KMS-11 (cell line): ENCODE data around the gene YPEL3.
A peak's percentile ranks its signal among the peaks of the same experiment; 100 is the strongest.

Experiments
- H2AFZ ChIP-seq: fragments of 200-600 bp; sonication (generic); 2 replicates; pipeline ENCODE4 v1.6.1; 2016; ENCODE audit warnings: antibody characterized with exemption, mixed run types, low read depth
- H3K27ac ChIP-seq: fragments of 200-600 bp; sonication (generic); 2 replicates; pipeline ENCODE4 v1.6.1; 2016; ENCODE audit warnings: mild to moderate bottlenecking, mixed run types
- H3K27me3 ChIP-seq: fragments of 200-600 bp; sonication (generic); 2 replicates; pipeline ENCODE4 v1.6.1; 2017; ENCODE audit warnings: mild to moderate bottlenecking, low read depth, mixed run types, moderate library complexity; ENCODE audit not compliant: insufficient read depth
- H3K36me3 ChIP-seq: fragments of 200-600 bp; sonication (generic); 2 replicates; pipeline ENCODE4 v1.6.1; 2017; ENCODE audit warnings: mild to moderate bottlenecking, mixed run types; ENCODE audit not compliant: insufficient read depth
- H3K4me1 ChIP-seq: fragments of 200-600 bp; sonication (generic); 2 replicates; pipeline ENCODE4 v1.6.1; 2016; ENCODE audit warnings: mild to moderate bottlenecking, low read depth, mixed run types; ENCODE audit not compliant: poor library complexity, severe bottlenecking
- H3K4me2 ChIP-seq: fragments of 200-600 bp; sonication (generic); 2 replicates; pipeline ENCODE4 v1.7.0; 2016; ENCODE audit warnings: mild to moderate bottlenecking, mixed run types
- H3K4me3 ChIP-seq: fragments of 200-600 bp; sonication (generic); IDR thresholded peaks from 2 replicates; pipeline ENCODE4 v1.6.1; 2017; ENCODE audit warnings: low read depth, low read length, mixed read lengths; ENCODE audit not compliant: insufficient read depth
- H3K79me2 ChIP-seq: fragments of 200-600 bp; sonication (generic); 2 replicates; pipeline ENCODE4 v1.6.1; 2016; ENCODE audit warnings: low read depth, mixed run types; ENCODE audit not compliant: insufficient read depth
- H3K9ac ChIP-seq: fragments of 200-600 bp; sonication (generic); 2 replicates; pipeline ENCODE4 v1.6.1; 2016; ENCODE audit warnings: mild to moderate bottlenecking, mixed run types
- H4K20me1 ChIP-seq: fragments of 200-600 bp; sonication (generic); 2 replicates; pipeline ENCODE4 v1.6.1; 2016; ENCODE audit warnings: mild to moderate bottlenecking, mixed run types; ENCODE audit not compliant: insufficient read depth
- CTCF ChIP-seq: fragments of 200-600 bp; sonication (generic); conservative IDR thresholded peaks from 2 replicates; pipeline ENCODE4 v1.6.1; 2017; ENCODE audit warnings: low read depth, mild to moderate bottlenecking, antibody characterized with exemption, low read length, moderate library complexity, mixed read lengths

Gene YPEL3

GRCh38 chr16:30143347-30143702 lies 47.3 kb upstream of the YPEL3 start:
- Histone ChIP-seq H3K27me3 (no peaks in the 10 kb centered on the region), H4K20me1 (no peaks in the 10 kb centered on the region), H3K36me3 (no peaks in the 10 kb centered on the region), H3K27ac (no peak overlapping the region), H3K4me1 (no peaks in the 10 kb centered on the region), H3K9ac (no peak overlapping the region), H3K79me2 (no peaks in the 10 kb centered on the region), H3K4me2 (no peak overlapping the region), H3K4me3 (no peak overlapping the region), H2AFZ (no peak overlapping the region)
- no peak for TF ChIP-seq CTCF

DNA sequence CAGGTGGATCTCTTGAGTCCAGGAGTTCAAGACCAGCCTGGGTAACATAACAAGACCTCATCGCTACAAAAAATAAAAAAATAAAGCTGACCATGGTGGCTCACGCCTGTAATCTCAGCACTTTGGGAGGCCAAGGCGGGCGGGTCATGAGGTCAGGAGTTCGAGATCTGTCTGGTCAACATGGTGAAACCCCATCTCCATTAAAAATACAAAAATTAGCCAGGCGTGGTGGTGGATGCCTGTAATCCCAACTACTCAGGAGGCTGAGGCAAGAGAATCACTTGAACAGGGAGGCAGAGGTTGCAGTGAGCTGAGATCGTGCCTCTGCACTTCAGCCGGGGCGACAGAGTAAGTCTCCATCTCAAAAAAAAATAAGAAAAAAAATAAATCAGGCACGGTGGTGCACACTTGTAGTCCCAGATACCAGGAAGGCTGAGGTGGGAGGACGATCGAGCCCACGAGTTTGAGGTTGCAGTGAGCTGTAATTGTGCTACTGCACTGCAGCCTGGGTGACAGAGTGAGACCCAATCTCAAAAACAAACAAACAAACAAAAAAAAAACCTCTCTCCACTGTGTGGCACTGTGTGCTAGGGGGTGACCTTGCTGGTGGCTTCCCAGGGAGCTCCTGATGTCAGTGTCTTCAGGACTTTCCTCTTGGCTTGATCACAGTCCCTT lies 46.8 kb upstream of the YPEL3 start:
- H3K36me3 ChIP-seq = no peaks in the 10 kb centered on the region
- no peaks in the 10 kb centered on the region for H3K4me1 ChIP-seq
- no peaks in the 10 kb centered on the region for H4K20me1 ChIP-seq
- no peak overlapping the region for H2AFZ ChIP-seq
- no peak overlapping the region for H3K4me3 ChIP-seq
- no peak; the same call in 1 of the 2 replicates for TF ChIP-seq CTCF
- H3K9ac ChIP-seq = no peak overlapping the region
- H3K27me3 ChIP-seq = no peaks in the 10 kb centered on the region
- no peak overlapping the region for H3K27ac ChIP-seq
- H3K79me2 ChIP-seq = no peaks in the 10 kb centered on the region
- no peak overlapping the region for H3K4me2 ChIP-seq

DNA sequence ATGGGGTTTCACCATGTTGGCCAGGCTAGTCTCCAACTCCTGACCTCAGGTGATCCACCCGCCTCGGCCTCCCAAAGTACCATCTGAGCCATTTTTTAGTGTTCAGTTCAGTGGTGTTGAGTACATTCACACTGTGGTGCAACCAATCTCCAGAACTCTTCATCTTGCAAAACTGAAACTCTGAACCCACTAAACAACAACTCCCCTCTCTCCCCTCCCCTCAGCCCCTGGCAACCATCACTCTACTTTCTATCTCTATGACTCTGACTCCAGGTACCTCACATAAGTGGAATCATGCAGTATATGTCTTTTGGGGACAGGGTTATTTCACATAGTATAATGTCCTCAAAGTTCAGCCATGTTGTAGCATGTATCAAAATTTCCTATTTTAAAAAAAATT lies 45.7 kb upstream of the YPEL3 start:
- Histone ChIP-seq H3K9ac (no peak overlapping the region), H3K27ac (no peak overlapping the region), H3K27me3 (no peaks in the 10 kb centered on the region), H3K4me1 (no peaks in the 10 kb centered on the region), H3K79me2 (no peaks in the 10 kb centered on the region), H2AFZ (peak overlapping the region; percentile 0; the same call in 1 of the 2 replicates), H4K20me1 (no peaks in the 10 kb centered on the region), H3K36me3 (no peaks in the 10 kb centered on the region), H3K4me2 (no peak overlapping the region), H3K4me3 (no peak overlapping the region)
- TF ChIP-seq CTCF = no peak

DNA sequence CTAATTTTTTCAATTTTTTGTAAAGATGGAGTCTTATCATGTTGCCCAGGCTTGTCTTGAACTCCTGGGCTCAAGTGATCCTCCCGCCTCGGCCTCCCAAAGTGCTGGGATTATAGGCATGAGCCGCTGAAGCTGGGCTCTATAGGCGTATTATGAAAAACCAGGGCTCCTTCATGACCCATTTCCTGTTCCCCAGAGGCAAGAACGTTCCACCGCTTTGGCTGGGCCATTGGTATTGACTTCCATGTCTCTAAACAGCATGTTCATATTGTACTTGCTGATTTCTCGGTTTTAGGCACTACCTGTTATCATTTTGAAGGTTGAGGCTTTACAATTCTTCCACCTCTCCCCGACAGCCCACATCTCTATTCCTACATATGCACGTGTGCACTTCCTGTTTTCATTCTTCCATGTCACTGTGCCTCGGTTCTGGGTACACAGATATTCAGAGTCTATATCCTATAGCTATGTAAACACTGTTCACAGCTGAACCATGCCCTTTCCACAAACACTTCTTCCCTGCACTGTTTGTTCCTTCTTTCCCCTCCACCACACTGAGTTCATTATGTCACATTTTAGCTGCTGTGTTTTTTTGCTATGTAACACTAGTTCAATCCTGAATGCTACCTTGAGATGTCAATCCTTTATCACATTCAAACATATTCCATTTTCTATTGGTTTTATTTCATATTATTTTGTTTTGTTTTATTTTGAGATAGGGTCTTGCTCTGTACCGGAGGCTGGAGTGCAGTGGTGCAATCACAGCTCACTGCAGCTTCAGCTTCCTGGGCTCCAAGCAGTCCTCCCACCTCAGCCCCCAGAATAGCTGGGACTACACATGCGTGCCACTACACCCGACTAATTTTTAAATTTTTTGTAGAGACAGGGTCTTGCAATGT lies 43.8 kb upstream of the YPEL3 start:
- no peaks in the 10 kb centered on the region for H3K4me1 ChIP-seq

More for the DNA sequence above, 43.8 kb upstream of the YPEL3 start:
- Histone ChIP-seq H3K79me2 (no peaks in the 10 kb centered on the region), H4K20me1 (no peaks in the 10 kb centered on the region), H3K9ac (no peak overlapping the region), H3K27me3 (no peaks in the 10 kb centered on the region), H3K4me3 (no peak overlapping the region), H3K27ac (no peak overlapping the region), H3K4me2 (no peak overlapping the region), H3K36me3 (no peaks in the 10 kb centered on the region), H2AFZ (no peak overlapping the region)
- TF ChIP-seq CTCF = no peak
